Left cardiac atrium (tissue), 4 donors: ENCODE data around the gene CPAMD8. TPM values are rescaled to one million over a fixed set of nuclear protein-coding genes. Genes with fewer than 3 reads are reported as not detected.

Experiments used
- ATAC-seq, 2 donors: fragments of 200-7000 bp; cut with Tn5 transposase; one replicate each; pipeline ENCODE4 v1.9.1; 2020; ENCODE audit warnings: mild to moderate bottlenecking in 2 of 2, moderate library complexity in 2 of 2
- DNase-seq: peaks from one replicate; pipeline ENCODE4 v3.0.0-alpha.2; 2020
- intact Hi-C, 2 donors: fragments of 100-400 bp; cut with DNase I; formaldehyde crosslinking; loops; one replicate each; pipeline versions ENCODE4 v1.14.1 to v1.15.1; 2022 to 2023
- total RNA-seq, 2 donors: library from RNA; stranded (reverse); fragmentation: NEBNext Ultra II Directional; extraction: Animal tissue kit (Norgen Biotek cat#: 25700); gene quantifications; one replicate each; pipeline ENCODE4 v1.2.1, GENCODE V29; 2021
- donor health status: DM: no; HTN: yes; CAD: no.
- donor health status: DM: no; HTN: yes; CAD: no; lungs with severe emphysema.
- donor health status: DM: yes; HTN: yes; CAD: no.
- donor health status: Dilated cardiomyopathy.

Gene CPAMD8
- total RNA-seq, 2 donors from 2014 or later = 8.9 to 11.3 TPM

DNA sequence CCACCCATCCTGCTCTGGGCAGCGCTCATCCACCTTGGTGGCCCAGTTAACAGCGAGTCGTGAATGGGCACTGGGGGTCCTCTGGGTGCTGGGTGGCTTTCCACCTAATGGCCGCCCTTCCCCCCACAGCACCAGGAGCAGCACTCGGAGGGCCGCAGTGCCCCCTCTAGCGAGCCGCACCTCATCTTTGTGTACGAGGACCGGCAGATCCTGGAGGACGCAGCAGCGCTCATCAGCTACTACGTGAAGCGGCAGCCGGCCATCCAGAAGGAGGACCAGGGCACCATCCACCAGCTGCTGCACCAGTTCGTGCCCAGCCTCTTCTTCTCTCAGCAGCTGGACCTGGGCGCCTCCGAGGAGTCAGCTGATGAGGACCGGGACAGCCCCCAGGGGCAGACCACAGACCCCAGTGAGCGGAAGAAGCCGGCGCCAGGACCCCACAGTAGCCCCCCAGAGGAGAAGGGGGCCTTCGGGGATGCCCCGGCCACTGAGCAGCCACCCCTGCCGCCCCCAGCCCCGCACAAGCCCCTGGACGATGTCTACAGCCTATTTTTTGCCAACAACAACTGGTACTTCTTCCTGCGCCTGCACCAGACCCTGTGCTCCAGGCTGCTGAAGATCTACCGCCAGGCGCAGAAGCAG is 157.2 kb downstream of the CPAMD8 start:
- no peak for DNase-seq
- ATAC-seq = no peak
- intact Hi-C loops = no loop called here

- no peak for ATAC-seq
- DNase-seq = no peak
- intact Hi-C loops = no loop called here
Observed at GRCh38 chr19:16868423-16869130, 158.0 kb downstream of the CPAMD8 start.

DNA sequence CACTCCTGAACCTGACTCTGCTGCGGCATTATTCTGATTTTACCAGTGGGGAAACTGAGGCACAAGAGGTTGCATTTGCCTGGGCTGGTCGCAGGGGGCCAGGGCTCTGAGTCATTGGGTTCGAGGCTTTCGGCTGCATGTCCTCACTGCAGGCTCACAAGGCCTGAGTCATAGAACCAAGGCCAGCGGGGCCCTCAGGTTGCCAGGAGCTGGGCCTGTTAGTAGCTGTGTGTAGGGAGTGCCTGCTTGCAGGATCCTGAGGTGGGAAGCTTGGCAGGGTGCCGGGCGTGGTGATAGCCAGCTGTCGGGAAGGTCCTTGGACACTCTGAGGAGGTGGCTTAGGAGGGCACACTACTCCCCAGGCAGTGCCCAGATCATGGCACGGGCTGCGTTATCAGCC is 159.4 kb downstream of the CPAMD8 start:
- DNase-seq (peak; percentile 68), ATAC-seq (peak; percentile 62 to 85)
- intact Hi-C loops = no loop called here

DNA sequence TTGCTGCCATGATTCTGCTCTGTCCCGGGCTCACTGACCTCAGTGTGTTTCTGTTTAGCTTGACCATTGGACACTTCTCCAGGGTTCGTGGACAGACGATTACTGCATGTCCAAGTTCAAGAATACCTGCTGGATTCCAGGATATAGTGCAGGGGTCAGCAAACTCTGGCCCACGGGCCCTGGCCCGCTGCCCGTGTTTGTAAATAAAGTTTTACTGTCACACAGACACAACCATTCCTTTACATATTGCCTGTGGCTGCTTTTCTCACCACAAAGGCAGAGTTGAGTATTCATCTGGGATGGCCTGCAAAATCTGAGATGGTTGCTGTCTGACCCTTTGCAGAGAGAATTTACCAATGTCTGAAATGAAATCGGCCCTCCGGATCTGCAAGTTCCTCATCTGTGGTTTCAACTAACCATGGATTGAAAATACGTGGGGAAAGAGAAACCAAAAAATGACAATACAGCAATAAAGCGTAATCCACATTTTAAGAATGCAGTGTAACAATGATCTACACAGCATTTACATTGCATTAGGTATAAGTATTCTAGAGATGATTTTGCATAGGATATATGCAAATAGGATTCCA is 163.7 kb downstream of the CPAMD8 start:
- ATAC-seq = no peak
- intact Hi-C loops = no loop called here

GRCh38 chr19:16861834-16862233 is 164.8 kb downstream of the CPAMD8 start:
- DNase-seq = no peak
- intact Hi-C loops = no loop called here
- no peak for ATAC-seq

More for the DNA sequence above, 163.7 kb downstream of the CPAMD8 start:
- no peak for DNase-seq

- DNase-seq (no peak), ATAC-seq (no peak)
- intact Hi-C loops = no loop called here
Observed at GRCh38 chr19:16861011-16861410, 165.6 kb downstream of the CPAMD8 start.

DNA sequence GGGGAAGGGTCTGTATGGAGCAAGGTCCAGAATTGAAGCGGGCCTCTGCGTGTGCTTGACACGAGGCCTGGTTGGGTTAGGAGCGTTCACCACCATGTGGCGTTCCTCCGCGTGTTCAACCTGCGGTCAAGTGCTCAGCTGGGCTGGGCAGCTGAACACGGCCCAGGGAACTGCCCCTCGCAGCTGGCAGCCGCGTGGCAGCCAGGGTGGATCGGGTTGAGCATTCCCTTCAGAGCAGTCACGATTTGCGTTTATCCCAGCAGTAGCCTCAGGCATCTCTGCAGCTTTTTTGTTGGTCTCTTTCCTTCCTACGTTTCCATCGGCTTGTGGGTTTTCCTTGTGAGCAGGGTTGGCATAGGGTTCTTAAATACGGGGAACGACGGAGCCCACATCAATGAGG is 166.5 kb downstream of the CPAMD8 start:
- DNase-seq (no peak), ATAC-seq (no peak)
- intact Hi-C loops = no loop called here

DNA sequence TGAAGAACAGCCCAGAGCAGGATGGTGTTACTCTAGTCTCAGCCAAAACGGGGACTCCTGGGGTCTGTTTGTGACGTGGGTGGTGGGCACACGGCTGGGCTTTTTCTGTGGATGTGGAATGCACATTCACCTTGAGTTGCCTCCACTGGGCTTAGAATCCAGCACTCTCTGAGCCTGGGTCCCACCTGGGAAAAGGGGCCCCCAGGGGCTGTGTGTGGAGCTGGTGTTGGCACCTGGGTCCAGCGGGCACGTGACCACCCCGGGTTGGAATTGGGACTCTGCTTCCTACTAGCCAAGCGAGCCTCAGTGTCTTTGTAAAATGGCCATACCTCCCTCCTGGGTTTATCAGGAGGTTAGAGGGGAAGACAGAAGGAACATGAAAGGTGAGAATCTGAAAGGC is 167.0 kb downstream of the CPAMD8 start:
- DNase-seq (no peak), ATAC-seq (no peak)
- intact Hi-C loops = no loop called here

- DNase-seq (no peak), ATAC-seq (no peak)
- intact Hi-C loops = no loop called here
Observed at GRCh38 chr19:16856091-16856490, 170.5 kb downstream of the CPAMD8 start.

GRCh38 chr19:16853066-16853465 is 173.5 kb downstream of the CPAMD8 start:
- intact Hi-C loops = no loop called here
- ATAC-seq = no peak
- no peak for DNase-seq

- ATAC-seq (no peak), DNase-seq (no peak)
- intact Hi-C loops = no loop called here
Observed at GRCh38 chr19:16851031-16851712, 175.4 kb downstream of the CPAMD8 start.

DNA sequence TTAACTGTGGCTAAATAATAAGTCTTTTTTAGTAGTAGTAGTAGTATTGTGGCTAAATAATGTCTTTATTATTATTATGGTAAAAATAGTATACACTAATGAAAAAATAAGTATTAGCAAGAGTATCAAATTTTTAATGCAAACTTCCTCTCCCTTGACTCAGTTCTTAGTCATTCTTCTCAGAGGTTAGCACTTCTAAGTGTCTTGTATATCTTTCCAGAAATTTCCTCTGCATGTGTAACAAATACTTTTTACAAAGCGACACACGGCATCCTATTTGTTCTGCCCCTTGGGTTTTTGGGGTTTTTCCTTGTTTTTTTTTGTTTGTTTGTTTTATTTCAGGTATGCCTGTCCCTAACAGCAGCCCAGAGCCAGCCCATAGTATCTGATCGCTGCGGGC is 176.5 kb downstream of the CPAMD8 start:
- DNase-seq (no peak), ATAC-seq (no peak)
- intact Hi-C loops = no loop called here

- DNase-seq (no peak), ATAC-seq (no peak)
- intact Hi-C loops = no loop called here
Observed at GRCh38 chr19:16849168-16849567, 177.4 kb downstream of the CPAMD8 start.

DNA sequence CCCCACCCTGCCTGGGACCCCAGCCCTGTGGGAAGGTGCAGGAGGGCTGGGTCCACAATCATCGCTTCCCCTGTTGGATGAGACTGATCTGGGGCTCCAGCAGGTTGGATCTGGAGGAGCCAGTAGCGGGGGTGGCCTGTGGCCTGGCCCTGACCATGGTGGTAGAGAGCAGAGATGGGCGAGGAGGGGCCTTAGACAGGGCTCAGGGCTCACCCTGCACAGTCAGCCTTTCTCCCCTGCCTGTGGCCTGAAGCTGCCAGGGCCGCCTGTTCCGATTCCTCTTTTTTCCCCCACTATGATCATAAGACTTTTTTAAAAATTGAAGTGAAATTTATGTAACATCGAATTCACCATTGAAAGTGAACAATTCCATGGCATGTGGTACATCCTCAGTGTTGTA is 179.2 kb downstream of the CPAMD8 start:
- ATAC-seq = peak in 1 of 2 donors; percentile 60

DNA sequence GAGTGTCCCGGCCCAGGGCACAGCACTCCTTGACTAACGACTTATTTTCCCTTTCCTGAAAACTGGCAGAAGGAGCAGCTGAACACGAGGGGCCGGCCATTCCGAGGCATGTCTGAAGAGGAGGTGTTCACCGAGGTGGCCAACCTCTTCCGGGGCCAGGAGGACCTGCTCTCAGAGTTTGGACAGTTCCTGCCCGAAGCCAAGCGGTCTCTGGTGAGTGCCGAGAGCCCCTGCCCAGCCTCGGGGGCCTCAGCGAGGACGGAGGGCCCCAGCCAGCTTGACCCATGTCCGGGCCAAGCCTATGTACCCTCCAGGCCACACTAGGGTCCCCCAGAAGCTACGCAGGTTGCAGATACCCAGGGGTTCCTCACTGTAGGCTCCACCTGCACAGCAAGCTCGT is 179.7 kb downstream of the CPAMD8 start:
- DNase-seq (no peak), ATAC-seq (no peak)

More for the DNA sequence above, 179.2 kb downstream of the CPAMD8 start:
- DNase-seq = no peak
- intact Hi-C loops = no loop called here

More for the DNA sequence above, 179.7 kb downstream of the CPAMD8 start:
- intact Hi-C loops = no loop called here

Other genes starting within 250 kb of the CPAMD8 start
- 10 to 100 TPM; 23.7 to 33.0 TPM for gene SIN3B, start 197.4 kb downstream of the CPAMD8 start, total RNA-seq
- 1 to 10 TPM; 2.3 TPM for gene F2RL3, start 137.8 kb downstream of the CPAMD8 start, total RNA-seq
- 1 to 10 TPM; 3.9 to 5.0 TPM for gene HAUS8, start 48.6 kb upstream of the CPAMD8 start, total RNA-seq
- 10 to 100 TPM; 32.5 to 44.6 TPM for gene MYO9B, start 49.0 kb upstream of the CPAMD8 start, total RNA-seq
- 10 to 100 TPM; 22.5 to 23.4 TPM for gene USE1, start 188.5 kb upstream of the CPAMD8 start, total RNA-seq
- gene OCEL1, start 199.4 kb upstream of the CPAMD8 start, total RNA-seq = 10 to 100 TPM; 18.7 to 25.3 TPM
- 10 to 100 TPM; 40.5 to 49.9 TPM for gene NR2F6, start 219.1 kb upstream of the CPAMD8 start, total RNA-seq
- gene USHBP1, start 237.9 kb upstream of the CPAMD8 start, total RNA-seq = 1 to 10 TPM; 6.5 to 6.7 TPM
- gene BABAM1, start 240.6 kb upstream of the CPAMD8 start, total RNA-seq = 10 to 100 TPM; 67.2 to 68.3 TPM